ENCODE data around the gene OR10K1. TPM values are rescaled to one million over a fixed set of nuclear protein-coding genes. Genes with fewer than 3 reads are reported as not detected.

Gene OR10K1
- total RNA-seq, 1 experiment from 2014 or later: not detected

DNA sequence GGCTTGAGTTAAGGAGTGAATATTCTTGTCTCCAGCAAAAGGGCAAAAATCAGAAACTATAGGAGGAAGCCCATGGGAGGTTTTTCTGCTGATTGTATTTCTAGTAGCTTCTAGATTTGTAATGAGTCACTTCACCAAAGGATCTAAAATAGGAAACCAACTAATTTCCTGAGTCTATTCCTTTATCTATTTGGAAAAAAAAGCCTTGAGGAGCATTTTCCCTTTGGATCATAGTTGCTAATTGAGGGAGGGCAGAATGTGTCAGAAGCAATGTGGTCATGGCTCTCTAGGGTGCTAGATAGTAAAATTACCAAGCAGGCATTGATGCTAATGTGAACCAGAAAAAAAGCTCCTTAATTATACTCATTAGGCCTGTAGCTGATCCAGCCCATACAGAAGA is 10.3 kb downstream of the OR10K1 start, which contains the start of gene OR10R2:
OR10R2 (plus strand) TSS at position 301 of the 400 bp plus-strand sequence. CDS start 106 bp downstream, outside the sequence.
- Histone ChIP-seq H3K27me3 (ENCODE audit: insufficient read depth, low read length) (0 out of 2 replicates have a peak, but pooled peaks cover 7% of the 10 kb centered on the region), H3K27ac (ENCODE audit: low read depth, low read length) (no peak within 1 kb of the TSS), H2AFZ (ENCODE audit: low read depth, low read length, poor library complexity, severe bottlenecking) (no peak within 1 kb of the TSS), H3K9me3 (ENCODE audit: control insufficient read depth in 1 of 2, insufficient read depth in 1 of 2, low read depth in 1 of 2, low read length in 2 of 2) (no peaks in the 10 kb centered on the region), H3K9me2 (ENCODE audit: insufficient read depth) (no peaks in the 10 kb centered on the region), H3K4me2 (ENCODE audit: low read length) (no peak within 1 kb of the TSS), H4K20me1 (ENCODE audit: insufficient read depth) (no peaks in the 10 kb centered on the region), H3K4me3 (replicated peaks in 1 of 2; ENCODE audit: low read depth in 1 of 2, low read length in 2 of 2) (no peak within 1 kb of the TSS), H3K4me1 (ENCODE audit: control insufficient read depth in 1 of 2, insufficient read depth in 2 of 2, low read length in 2 of 2) (no peaks in the 10 kb centered on the region), H3K79me2 (ENCODE audit: insufficient read depth, low read length) (no peaks in the 10 kb centered on the region), H3K9ac (ENCODE audit: low read length) (no peak within 1 kb of the TSS), H3K36me3 (ENCODE audit: control insufficient read depth in 1 of 2, insufficient read depth in 2 of 2, low read length in 2 of 2) (no peaks in the 10 kb centered on the region)
- ATAC-seq: no peak
- ChIA-PET RAD21 (ENCODE audit: low non-redundant PET in 1 of 2, low total read pairs in 2 of 2, uncharacterized antibody in 2 of 2, unreplicated experiment in 2 of 2) (no interaction called here), POLR2A (no interaction called here), CTCF (no interaction called here)
- no peak for DNase-seq (ENCODE audit: low read depth, low spot score)
- intact Hi-C loops (cut with micrococcal nuclease): no loop called here
- no peak for TF ChIP-seq ELF1 (IDR thresholded peaks at IDR 0.05; ENCODE audit: borderline replicate concordance, low read depth)
- TF ChIP-seq, protein P1, sequence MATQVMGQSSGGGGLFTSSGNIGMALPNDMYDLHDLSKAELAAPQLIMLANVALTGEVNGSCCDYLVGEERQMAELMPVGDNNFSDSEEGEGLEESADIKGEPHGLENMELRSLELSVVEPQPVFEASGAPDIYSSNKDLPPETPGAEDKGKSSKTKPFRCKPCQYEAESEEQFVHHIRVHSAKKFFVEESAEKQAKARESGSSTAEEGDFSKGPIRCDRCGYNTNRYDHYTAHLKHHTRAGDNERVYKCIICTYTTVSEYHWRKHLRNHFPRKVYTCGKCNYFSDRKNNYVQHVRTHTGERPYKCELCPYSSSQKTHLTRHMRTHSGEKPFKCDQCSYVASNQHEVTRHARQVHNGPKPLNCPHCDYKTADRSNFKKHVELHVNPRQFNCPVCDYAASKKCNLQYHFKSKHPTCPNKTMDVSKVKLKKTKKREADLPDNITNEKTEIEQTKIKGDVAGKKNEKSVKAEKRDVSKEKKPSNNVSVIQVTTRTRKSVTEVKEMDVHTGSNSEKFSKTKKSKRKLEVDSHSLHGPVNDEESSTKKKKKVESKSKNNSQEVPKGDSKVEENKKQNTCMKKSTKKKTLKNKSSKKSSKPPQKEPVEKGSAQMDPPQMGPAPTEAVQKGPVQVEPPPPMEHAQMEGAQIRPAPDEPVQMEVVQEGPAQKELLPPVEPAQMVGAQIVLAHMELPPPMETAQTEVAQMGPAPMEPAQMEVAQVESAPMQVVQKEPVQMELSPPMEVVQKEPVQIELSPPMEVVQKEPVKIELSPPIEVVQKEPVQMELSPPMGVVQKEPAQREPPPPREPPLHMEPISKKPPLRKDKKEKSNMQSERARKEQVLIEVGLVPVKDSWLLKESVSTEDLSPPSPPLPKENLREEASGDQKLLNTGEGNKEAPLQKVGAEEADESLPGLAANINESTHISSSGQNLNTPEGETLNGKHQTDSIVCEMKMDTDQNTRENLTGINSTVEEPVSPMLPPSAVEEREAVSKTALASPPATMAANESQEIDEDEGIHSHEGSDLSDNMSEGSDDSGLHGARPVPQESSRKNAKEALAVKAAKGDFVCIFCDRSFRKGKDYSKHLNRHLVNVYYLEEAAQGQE (IDR thresholded peaks at IDR 0.05; ENCODE audit: low read depth): no peak
- TF ChIP-seq CBX3 (IDR thresholded peaks at IDR 0.05; ENCODE audit: low read depth): no peak
- TF ChIP-seq, protein P2, sequence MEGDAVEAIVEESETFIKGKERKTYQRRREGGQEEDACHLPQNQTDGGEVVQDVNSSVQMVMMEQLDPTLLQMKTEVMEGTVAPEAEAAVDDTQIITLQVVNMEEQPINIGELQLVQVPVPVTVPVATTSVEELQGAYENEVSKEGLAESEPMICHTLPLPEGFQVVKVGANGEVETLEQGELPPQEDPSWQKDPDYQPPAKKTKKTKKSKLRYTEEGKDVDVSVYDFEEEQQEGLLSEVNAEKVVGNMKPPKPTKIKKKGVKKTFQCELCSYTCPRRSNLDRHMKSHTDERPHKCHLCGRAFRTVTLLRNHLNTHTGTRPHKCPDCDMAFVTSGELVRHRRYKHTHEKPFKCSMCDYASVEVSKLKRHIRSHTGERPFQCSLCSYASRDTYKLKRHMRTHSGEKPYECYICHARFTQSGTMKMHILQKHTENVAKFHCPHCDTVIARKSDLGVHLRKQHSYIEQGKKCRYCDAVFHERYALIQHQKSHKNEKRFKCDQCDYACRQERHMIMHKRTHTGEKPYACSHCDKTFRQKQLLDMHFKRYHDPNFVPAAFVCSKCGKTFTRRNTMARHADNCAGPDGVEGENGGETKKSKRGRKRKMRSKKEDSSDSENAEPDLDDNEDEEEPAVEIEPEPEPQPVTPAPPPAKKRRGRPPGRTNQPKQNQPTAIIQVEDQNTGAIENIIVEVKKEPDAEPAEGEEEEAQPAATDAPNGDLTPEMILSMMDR (IDR thresholded peaks at IDR 0.05 in 2 of 3, conservative IDR thresholded peaks at IDR 0.05 in 1 of 3; ENCODE audit: borderline replicate concordance in 1 of 3, insufficient read depth in 1 of 3, low read depth in 2 of 3, low read length in 2 of 3): no peak
- TF ChIP-seq SIN3A (IDR thresholded peaks at IDR 0.05; ENCODE audit: low read depth): no peak
- TF ChIP-seq, protein P3, sequence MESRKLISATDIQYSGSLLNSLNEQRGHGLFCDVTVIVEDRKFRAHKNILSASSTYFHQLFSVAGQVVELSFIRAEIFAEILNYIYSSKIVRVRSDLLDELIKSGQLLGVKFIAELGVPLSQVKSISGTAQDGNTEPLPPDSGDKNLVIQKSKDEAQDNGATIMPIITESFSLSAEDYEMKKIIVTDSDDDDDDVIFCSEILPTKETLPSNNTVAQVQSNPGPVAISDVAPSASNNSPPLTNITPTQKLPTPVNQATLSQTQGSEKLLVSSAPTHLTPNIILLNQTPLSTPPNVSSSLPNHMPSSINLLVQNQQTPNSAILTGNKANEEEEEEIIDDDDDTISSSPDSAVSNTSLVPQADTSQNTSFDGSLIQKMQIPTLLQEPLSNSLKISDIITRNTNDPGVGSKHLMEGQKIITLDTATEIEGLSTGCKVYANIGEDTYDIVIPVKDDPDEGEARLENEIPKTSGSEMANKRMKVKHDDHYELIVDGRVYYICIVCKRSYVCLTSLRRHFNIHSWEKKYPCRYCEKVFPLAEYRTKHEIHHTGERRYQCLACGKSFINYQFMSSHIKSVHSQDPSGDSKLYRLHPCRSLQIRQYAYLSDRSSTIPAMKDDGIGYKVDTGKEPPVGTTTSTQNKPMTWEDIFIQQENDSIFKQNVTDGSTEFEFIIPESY (IDR thresholded peaks at IDR 0.05; ENCODE audit: extremely low read depth, insufficient replicate concordance, low read length): no peak
- no peak for TF ChIP-seq TCF7L2 (IDR thresholded peaks at IDR 0.05; ENCODE audit: borderline replicate concordance, extremely low read depth, insufficient read depth, insufficient read length)
- no peak for TF ChIP-seq ZFX (IDR thresholded peaks at IDR 0.05)
- TF ChIP-seq JUND (IDR thresholded peaks at IDR 0.05): no peak
- TF ChIP-seq EZH2 (IDR thresholded peaks at IDR 0.05): no peak
- TF ChIP-seq POLR2A (IDR thresholded peaks at IDR 0.05; ENCODE audit: borderline replicate concordance, extremely low read depth, insufficient read depth, insufficient read length): no peak
- TF ChIP-seq, protein P4, sequence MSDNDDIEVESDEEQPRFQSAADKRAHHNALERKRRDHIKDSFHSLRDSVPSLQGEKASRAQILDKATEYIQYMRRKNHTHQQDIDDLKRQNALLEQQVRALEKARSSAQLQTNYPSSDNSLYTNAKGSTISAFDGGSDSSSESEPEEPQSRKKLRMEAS (IDR thresholded peaks at IDR 0.05): no peak
- no peak for TF ChIP-seq CEBPB (IDR thresholded peaks at IDR 0.05; ENCODE audit: low read depth)
- TF ChIP-seq EZH2phosphoT487 (IDR thresholded peaks at IDR 0.05; ENCODE audit: borderline replicate concordance): no peak
- TF ChIP-seq SP1 (IDR thresholded peaks at IDR 0.05; ENCODE audit: low read depth): no peak
- TF ChIP-seq SRF (IDR thresholded peaks at IDR 0.05; ENCODE audit: low read depth): no peak
- TF ChIP-seq ZNF274 (IDR thresholded peaks at IDR 0.05; ENCODE audit: low read depth, low read length): no peak
- no TSS peak for BruUV-seq (replicated peaks)

All from HCT116 (cell line).